ENCODE data around the gene CLDN12. TPM values are rescaled to one million over a fixed set of nuclear protein-coding genes. Genes with fewer than 3 reads are reported as not detected.

The CLDN12 gene
- total RNA-seq, 1 donor = 47.1 TPM

- H3K4me3 ChIP-seq (ENCODE audit: low read depth, low read length) = no peak overlapping the region
- no peak for DNase-seq (ENCODE audit: low read depth)
- TF ChIP-seq CTCF (IDR thresholded peaks at IDR 0.05; ENCODE audit: insufficient read depth, low read length) = no peak
These were observed 6.4 kb downstream of the CLDN12 start for GRCh38 chr7:90409667-90410066.

GRCh38 chr7:90411510-90411909 is 8.2 kb downstream of the CLDN12 start:
- no peak for DNase-seq (ENCODE audit: low read depth)
- no peak overlapping the region for H3K4me3 ChIP-seq (ENCODE audit: low read depth, low read length)
- no peak for TF ChIP-seq CTCF (IDR thresholded peaks at IDR 0.05; ENCODE audit: insufficient read depth, low read length)

- no peak overlapping the region for H3K4me3 ChIP-seq (ENCODE audit: low read depth, low read length)
- no peak for DNase-seq (ENCODE audit: low read depth)
- TF ChIP-seq CTCF (IDR thresholded peaks at IDR 0.05; ENCODE audit: insufficient read depth, low read length) = peak; percentile 16
These were observed 9.4 kb downstream of the CLDN12 start for GRCh38 chr7:90412458-90413184.

DNA sequence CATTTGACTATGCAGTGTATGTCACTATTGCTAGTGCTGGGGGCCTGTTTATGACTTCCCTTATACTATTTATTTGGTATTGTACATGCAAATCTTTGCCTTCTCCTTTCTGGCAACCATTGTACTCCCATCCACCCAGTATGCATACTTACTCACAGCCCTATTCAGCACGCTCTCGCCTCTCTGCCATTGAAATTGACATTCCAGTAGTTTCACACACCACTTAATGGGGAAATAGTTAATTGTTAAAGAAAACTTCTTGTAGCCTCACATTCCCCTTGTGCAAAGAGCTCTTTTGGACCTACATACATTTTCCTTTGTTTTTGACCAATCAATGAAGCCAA is 9.9 kb downstream of the CLDN12 start:
- TF ChIP-seq CTCF (IDR thresholded peaks at IDR 0.05; ENCODE audit: insufficient read depth, low read length) = no peak

DNA sequence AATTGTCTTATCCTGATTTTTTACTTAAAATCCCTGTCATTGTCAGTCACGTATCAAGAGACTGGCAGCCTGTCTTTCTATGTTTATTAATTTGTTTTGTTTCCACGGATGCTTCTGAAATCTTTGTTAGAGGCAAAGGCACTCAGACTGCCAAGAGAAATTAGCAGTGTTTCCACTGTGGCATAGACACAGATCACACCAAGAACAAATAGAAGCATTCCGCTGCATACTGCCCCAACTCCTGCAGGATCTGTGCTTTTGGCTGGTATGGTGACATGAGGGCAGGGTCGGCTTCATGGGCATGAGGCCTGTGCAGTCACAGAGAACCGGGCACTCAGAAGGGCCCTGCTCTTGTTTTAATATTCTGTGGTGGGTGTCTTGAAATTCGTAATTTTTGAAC is 18.4 kb downstream of the CLDN12 start:
- DNase-seq (ENCODE audit: low read depth) = no peak
- H3K4me3 ChIP-seq (ENCODE audit: low read depth, low read length) = no peak overlapping the region
- no peak for TF ChIP-seq CTCF (IDR thresholded peaks at IDR 0.05; ENCODE audit: insufficient read depth, low read length)

More for the DNA sequence above, 9.9 kb downstream of the CLDN12 start:
- no peak for DNase-seq (ENCODE audit: low read depth)
- H3K4me3 ChIP-seq (ENCODE audit: low read depth, low read length) = no peak overlapping the region

GRCh38 chr7:90424720-90425119 is 21.5 kb downstream of the CLDN12 start:
- H3K4me3 ChIP-seq (ENCODE audit: low read depth, low read length) = no peak overlapping the region
- DNase-seq (ENCODE audit: low read depth) = no peak
- no peak for TF ChIP-seq CTCF (IDR thresholded peaks at IDR 0.05; ENCODE audit: insufficient read depth, low read length)

DNA sequence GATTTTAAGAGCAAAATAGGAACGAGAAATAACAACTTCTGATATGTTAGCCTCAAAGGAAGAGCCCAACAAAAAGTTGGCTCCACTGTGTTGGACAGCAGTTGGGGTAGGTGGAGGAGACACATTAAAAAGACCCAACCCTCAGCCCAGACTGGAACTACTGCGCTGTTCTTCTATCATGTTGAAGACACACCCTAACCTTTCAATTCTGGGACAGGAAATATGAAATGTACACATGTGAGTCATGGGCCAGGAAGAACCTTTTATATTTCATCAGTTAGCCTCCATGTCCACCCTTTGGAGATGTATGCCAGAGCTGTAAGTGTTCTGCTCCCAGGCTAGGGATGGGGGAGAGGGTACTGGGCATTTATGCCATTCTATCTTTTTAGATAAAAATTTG is 22.1 kb downstream of the CLDN12 start:
- no peak for TF ChIP-seq CTCF (IDR thresholded peaks at IDR 0.05; ENCODE audit: insufficient read depth, low read length)
- DNase-seq (ENCODE audit: low read depth) = no peak

More for the DNA sequence above, 22.1 kb downstream of the CLDN12 start:
- no peak overlapping the region for H3K4me3 ChIP-seq (ENCODE audit: low read depth, low read length)
